HG03108 (cell line): Measurements from ENCODE around the gene HDGF.

Experiments used
- ATAC-seq: cut with Tn5 transposase; IDR thresholded peaks from one replicate; pipeline ENCODE4 v1.9.1; 2021; ENCODE audit warnings: moderate library complexity; ENCODE audit not compliant: unreplicated experiment

HDGF gene

GRCh38 chr1:156751451-156751756, at the start of gene HDGF:
HDGF (minus strand) TSS chr1:156751675; CDS start chr1:156751429, 246 bp downstream.
- ATAC-seq, result peak; percentile 1

- ATAC-seq, result no peak
These were observed 45.9 kb upstream of the HDGF start for GRCh38 chr1:156797212-156797871.

GRCh38 chr1:156796340-156797097, 45.0 kb upstream of the HDGF start:
- ATAC-seq, result no peak

DNA sequence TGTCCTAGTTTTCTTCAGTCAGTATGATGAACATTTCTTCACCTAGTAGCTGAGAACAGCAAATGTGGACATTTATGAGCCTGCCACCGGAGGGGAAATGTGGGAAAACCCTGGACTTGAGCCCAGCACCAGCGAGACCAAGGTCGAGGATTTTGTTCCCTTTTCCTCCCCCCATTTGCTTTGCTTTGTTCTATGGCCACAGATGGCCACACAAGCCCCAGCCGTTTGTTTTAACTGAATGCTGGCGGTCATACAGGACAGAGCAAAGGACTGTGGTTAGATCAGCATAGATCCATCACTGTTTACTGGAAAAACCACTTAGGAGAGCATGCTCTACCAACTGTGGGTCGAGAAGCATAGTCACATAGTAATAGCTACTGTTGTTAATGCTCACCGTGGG, 44.3 kb upstream of the HDGF start:
- no peak for ATAC-seq

- ATAC-seq, result no peak
These were observed 43.9 kb upstream of the HDGF start for GRCh38 chr1:156795374-156795733.

DNA sequence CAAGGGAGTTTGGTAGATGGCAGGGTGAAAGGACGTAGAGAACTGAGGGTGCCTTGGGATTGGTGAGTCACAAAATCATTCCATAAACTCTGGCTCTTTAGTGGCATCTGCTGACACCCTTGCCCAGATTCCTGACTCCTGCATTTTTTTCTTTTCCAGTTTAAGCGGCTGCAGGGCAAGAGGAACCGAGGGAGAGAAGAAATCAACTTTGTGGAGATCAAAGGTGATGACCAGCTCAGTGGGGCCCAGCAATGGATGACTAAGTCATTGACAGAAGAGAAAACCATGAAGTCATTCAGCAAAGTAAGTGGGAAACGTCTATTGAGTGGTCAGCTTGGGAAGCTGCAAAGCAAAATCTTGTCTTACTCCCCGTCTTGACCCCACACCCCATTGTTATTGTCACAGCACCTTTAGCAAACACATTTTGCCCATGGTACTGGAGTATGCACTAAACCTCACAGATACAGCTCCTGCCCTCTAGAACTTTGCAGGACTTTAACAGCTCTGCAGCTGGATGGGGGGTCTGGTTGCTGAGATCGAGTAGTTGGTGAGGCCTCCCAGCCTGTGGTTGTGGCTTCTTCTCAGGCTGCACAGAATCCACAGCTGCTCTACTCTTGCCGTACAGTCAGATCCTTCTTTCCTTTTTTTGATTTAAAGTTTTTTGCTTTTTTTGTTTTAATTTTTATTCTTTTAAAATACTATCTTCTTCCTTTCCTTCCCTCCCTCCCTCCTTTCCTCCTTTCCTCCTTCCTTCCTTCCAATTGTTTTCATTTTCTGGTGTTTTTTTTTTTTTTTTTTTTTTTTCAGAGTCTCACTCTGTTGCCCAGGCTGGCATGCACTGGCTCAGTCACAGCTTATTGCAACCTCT, 43.3 kb upstream of the HDGF start:
- ATAC-seq, result no peak

GRCh38 chr1:156789621-156790318, 38.3 kb upstream of the HDGF start:
- ATAC-seq, result no peak

DNA sequence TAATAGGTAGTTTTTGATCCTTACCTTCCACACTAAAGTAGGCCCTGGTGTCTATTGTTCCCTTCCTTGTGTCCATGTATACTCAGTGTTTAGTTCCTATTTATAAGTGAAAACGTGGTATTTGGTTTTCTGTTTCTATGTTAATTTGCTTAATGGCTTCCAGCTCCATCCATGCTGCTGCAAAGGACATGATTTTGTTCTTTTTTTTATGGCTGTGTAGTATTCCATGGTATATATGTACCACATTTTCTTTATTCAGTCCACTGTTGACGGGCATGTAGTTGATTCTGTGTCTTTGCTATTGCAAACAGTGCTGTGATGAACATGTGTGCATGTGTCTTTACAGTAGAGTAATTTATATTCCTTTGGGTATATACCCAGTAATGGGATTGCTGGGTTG, 36.7 kb upstream of the HDGF start:
- no peak for ATAC-seq

DNA sequence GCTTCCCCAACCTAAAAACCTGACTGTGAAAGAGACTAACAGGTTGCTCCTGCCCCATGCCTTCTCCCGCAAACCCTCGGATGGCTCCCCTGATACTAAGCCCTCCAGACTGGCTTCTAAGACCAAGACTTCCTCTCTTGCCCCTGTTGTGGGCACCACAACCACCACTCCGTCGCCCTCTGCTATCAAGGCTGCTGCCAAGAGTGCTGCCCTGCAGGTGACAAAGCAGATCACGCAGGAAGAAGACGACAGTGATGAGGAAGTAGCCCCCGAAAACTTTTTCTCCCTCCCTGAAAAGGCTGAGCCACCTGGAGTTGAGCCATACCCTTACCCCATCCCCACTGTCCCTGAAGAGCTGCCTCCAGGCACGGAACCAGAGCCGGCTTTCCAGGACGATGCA, 35.2 kb upstream of the HDGF start:
- ATAC-seq, result no peak

- ATAC-seq, result no peak
These were observed 34.0 kb upstream of the HDGF start for GRCh38 chr1:156785458-156785857.

DNA sequence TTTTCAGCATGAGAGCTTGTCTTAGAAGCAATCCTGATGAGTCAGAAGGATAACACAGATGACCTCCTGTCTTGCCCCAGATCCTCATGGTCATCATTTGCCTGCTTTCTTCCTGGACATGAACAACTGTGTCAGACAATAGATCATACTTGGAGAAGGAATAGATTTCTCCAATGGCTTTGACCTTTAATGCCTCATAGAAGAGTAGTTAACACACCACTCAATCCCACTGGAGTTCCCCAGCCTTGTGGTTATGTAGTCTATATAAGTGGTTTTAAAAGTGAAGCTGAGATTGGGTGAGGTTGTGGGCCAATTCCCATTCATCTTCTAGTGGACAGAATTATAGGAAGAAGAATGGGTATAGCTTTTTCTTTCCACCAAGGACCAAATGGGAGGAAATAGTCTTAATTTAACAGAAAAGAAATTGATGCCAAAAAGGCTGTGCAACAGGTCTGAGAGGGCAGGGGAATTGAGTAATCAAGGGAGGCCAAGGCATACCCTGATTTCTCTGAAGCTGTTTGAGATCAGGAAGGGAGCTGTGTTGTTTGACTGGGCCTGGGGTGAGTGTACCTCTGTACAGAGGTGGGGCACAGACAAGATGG, 30.2 kb upstream of the HDGF start:
- no peak for ATAC-seq

DNA sequence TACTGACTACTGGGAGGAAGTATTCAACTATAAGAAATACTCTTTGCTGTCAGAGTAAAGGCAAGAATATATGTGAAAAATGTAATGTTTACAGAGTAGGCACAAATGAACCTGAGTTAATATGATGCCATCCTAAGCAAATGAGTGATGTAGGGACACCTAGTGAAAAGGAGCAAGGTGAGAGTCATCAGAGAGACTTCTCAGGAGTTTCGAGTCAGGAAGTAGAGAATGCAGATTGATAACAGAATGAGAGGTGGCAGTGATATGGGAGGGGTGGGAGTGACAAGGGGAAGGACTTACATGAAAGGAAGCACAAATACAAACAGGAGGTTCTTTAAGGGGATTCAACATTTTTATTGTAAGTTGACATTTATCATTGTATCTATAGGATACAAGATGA, 26.1 kb upstream of the HDGF start:
- ATAC-seq, result no peak

- no peak for ATAC-seq
These were observed 25.5 kb upstream of the HDGF start for GRCh38 chr1:156776942-156777341.

- ATAC-seq, result no peak
These were observed 24.3 kb upstream of the HDGF start for GRCh38 chr1:156775799-156776198.

DNA sequence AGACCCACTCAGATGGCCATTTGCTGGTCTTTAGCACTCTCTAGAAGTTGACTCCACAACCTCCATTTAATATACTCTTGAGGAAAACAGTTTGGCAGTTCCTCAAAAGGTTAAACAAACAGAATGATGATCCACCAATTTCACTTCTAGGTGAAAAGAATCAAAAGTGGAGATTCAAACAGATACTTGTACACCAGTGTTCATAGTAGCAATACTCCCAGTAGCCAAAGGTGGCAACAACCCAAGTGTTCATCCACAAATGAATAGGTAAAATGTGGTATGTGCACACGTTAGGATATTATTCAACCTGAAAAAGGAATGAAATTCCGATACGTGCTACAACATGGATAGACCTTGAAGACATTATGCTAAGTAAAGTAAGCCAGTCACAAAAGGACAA, 22.1 kb upstream of the HDGF start:
- no peak for ATAC-seq

DNA sequence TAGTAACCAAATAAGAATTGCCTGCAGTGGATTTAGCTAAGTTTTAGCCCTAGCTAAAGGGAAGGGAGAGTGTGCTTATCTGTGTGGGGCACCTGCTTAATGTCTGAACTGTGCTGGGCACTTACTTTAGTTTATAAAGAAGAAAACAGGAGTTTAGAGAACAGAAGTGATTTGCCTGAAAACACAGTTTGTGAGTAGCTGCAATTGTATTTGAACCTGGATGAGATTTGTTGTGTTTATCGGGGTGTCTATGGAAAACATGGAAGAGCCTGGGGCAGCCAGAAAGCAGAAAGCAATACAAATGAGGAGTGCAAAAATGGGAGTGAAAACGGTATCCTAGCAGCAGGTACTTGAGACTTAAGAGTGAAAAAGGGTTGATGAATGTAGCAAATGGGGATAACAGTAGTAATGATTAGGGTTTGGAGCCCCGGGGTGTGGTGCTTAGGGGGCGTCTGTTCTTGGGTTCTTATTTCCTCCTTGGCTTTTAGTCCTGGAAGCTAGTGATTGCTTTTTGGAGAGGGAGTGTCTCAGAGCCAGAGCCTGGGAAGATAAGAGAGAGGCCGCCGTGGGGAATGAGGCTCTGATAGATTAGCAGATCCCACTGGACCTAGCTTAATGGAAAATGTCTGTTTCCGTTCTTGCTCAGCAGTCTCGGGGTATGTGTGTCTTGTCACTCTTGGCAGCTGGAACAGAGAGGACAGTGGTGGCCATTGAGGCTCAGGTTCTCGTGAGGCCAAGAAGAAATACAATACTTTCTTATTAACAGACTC, 21.4 kb upstream of the HDGF start:
- no peak for ATAC-seq

DNA sequence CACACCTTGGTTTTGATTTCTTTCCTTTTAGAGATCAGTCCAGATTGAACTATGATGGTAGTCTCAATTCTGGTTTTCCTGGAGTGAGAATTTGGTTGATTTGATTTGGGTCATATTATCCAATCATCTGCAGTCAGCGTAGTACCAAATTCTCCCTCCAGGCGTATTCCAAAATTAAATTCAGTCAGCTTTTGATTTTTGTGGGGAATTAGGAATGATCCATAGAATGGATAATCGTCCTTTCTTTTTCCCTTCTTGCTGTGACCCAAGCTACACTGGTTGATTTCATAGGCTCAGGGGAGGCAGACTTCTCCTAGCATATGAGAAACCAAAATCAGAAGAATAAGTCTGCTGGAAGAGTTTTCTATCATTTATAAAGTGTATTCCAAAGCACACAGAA, 20.7 kb upstream of the HDGF start:
- no peak for ATAC-seq

DNA sequence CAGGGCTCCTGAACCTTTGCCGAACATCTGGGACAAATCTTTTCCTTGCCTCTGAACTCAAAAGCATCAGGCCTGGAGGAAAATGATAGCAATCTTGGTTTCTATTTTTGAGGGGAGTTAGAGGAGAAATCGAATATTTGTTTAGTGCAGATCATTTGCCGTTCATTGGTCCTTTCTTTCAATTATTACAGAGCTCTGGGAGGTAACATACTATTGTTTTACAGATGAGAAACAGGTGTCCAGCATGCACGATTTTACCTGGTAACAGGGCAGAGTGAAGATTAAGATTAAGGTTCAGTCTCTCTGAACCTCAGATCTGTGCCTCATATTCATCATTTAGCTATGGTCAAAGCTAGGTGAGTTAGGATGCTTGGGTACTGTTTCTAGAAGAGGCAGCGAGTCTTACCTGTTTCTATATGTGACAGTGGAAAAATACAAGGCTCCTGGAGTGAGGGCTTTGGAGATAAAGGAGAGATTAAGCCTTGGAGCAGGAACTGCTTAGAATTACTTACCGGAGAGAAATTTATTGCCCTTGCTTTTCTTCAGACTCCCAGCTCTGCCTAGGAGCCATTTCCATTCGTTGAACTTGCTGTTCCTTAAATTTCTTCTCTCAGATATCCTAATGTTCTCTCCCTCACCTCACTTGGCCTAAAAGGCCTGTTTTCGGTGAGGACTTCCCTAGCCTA, 17.3 kb upstream of the HDGF start:
- ATAC-seq, result no peak

DNA sequence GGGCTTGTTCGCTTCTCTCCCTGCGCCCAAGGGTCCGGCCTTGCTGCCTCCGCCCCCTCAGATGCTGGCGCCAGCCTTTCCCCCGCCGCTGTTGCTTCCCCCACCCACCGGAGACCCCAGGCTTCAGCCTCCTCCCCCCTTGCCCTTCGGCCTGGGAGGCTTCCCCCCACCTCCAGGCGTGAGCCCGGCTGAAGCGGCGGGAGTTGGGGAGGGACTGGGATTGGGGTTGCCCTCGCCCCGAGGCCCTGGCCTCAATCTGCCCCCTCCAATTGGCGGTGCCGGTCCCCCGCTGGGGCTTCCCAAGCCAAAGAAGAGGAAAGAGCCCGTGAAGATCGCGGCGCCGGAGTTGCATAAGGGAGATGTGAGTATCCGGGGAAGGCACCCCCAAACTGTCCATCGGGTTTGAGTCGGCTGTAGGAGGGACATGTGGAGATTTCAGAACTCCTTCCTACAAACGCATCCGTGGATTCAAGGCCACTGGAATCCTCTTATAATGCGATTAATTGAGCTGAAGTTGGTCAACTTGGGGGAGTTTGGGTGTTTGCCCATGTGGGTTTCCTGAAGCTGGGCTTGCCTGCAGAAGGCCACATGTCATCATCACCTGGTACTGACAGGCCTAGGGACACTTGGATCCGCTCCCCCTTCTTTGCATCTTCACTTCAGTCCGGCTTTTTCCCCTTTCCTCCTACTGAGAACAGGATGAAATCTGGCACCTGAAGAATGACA, 16.6 kb upstream of the HDGF start:
- no peak for ATAC-seq
